IMR-90 (cell line): ENCODE measurements around the gene TPX2. TPM values are rescaled to one million over a fixed set of nuclear protein-coding genes. Genes with fewer than 3 reads are reported as not detected.

Source experiments
- ATAC-seq: fragments of 200-7000 bp; cut with Tn5 transposase; 2 replicates; pipeline ENCODE4 v1.9.1; 2020; ENCODE audit warnings: low read depth, mild to moderate bottlenecking, moderate library complexity
- BruUV-seq: library from RNA; stranded (reverse); fragments of 400-500 nt; replicated peaks from 2 replicates; lab custom pipeline; 2021; lab: Mats Ljungman, UMichigan
- CTCF ChIA-PET: fragments of 300-600 bp; formaldehyde crosslinking; extraction: SDS; loops from one replicate; lab custom pipeline; 2021; ENCODE audit warnings: antibody characterized with exemption; lab: Yijun Ruan, JAX
- POLR2A ChIA-PET: fragments of 300-600 bp; sonication (Branson Sonifier 250); formaldehyde crosslinking; loops from one replicate; lab custom pipeline; 2022; ENCODE audit warnings: antibody characterized with exemption; ENCODE audit not compliant: unreplicated experiment; lab: Charles Lee
- DNase-seq: peaks from one replicate; pipeline ENCODE4 v3.0.0; 2013
- H2AFZ ChIP-seq: replicated peaks from 2 replicates; pipeline ENCODE3; 2013; ENCODE audit warnings: low read length, mild to moderate bottlenecking; ENCODE audit not compliant: poor library complexity
- H2AK5ac ChIP-seq: 2 replicates; pipeline ENCODE4 v1.6.1; 2013; ENCODE audit warnings: low read depth, low read length, inconsistent platforms
- H2AK9ac ChIP-seq: replicated peaks from 2 replicates; pipeline ENCODE3; 2013; ENCODE audit warnings: mild to moderate bottlenecking, low read depth, low read length, moderate library complexity; ENCODE audit not compliant: poor library complexity
- H2BK120ac ChIP-seq: 2 replicates; pipeline ENCODE4 v1.6.1; 2013; ENCODE audit warnings: low read depth, low read length, inconsistent platforms
- H2BK15ac ChIP-seq: 3 replicates; pipeline ENCODE4 v1.6.1; 2013; ENCODE audit warnings: low read depth, low read length, inconsistent platforms
- H2BK20ac ChIP-seq: 2 replicates; pipeline ENCODE4 v1.6.1; 2013; ENCODE audit warnings: low read depth, mild to moderate bottlenecking, inconsistent platforms, low read length, moderate library complexity
- H2BK5ac ChIP-seq: 2 replicates; pipeline ENCODE4 v1.6.1; 2013; ENCODE audit warnings: mild to moderate bottlenecking, low read depth, low read length, inconsistent platforms; ENCODE audit not compliant: poor library complexity, severe bottlenecking
- H3K14ac ChIP-seq: replicated peaks from 2 replicates; pipeline ENCODE4 v1.6.1; 2013; ENCODE audit warnings: low read depth, low read length, inconsistent platforms
- H3K18ac ChIP-seq: 2 replicates; pipeline ENCODE4 v1.6.1; 2013; ENCODE audit warnings: low read depth, low read length, control low read depth
- H3K23ac ChIP-seq: 2 replicates; pipeline ENCODE4 v1.6.1; 2013; ENCODE audit warnings: low read depth, low read length, inconsistent platforms
- H3K27ac ChIP-seq: 2 replicates; pipeline ENCODE4 v1.5.1; 2013; ENCODE audit warnings: mild to moderate bottlenecking, control low read depth, low read length; ENCODE audit not compliant: insufficient read depth
- H3K27me3 ChIP-seq: 2 replicates; pipeline ENCODE4 v1.6.1; 2013; ENCODE audit warnings: low read length; ENCODE audit not compliant: control insufficient read depth, insufficient read depth
- H3K36me3 ChIP-seq: 2 replicates; pipeline ENCODE4 v1.6.1; 2013; ENCODE audit warnings: low read length, mixed read lengths; ENCODE audit not compliant: control insufficient read depth, insufficient read depth
- H3K4ac ChIP-seq: 2 replicates; pipeline ENCODE4 v1.6.1; 2013; ENCODE audit warnings: low read depth, low read length, inconsistent platforms
- H3K4me1 ChIP-seq: 2 replicates; pipeline ENCODE4 v1.6.1; 2013; ENCODE audit warnings: low read length, mixed read lengths; ENCODE audit not compliant: control insufficient read depth, insufficient read depth
- H3K4me2 ChIP-seq: 2 replicates; pipeline ENCODE4 v1.6.1; 2013; ENCODE audit warnings: low read depth, mild to moderate bottlenecking, control low read depth, low read length, moderate library complexity
- H3K4me3 ChIP-seq: 2 replicates; pipeline ENCODE4 v1.5.1; 2013; ENCODE audit warnings: low read depth, mild to moderate bottlenecking, control low read depth, low read length, moderate library complexity; ENCODE audit not compliant: insufficient read depth
- H3K56ac ChIP-seq: 2 replicates; pipeline ENCODE4 v1.6.1; 2013; ENCODE audit warnings: low read length, inconsistent platforms; ENCODE audit not compliant: insufficient read depth; ENCODE audit errors: extremely low read depth
- H3K79me1 ChIP-seq, 2 experiments: 2 replicates each; pipeline ENCODE4 v1.6.1; 2013; ENCODE audit warnings: low read length in 2 of 2, inconsistent platforms in 1 of 2, low read depth in 1 of 2
- H3K9ac ChIP-seq: 2 replicates; pipeline ENCODE4 v1.6.1; 2013; ENCODE audit warnings: low read depth, low read length, control low read depth
- H3K9me1 ChIP-seq: 2 replicates; pipeline ENCODE4 v1.6.1; 2013; ENCODE audit warnings: low read length, inconsistent platforms; ENCODE audit not compliant: insufficient read depth
- H3K9me3 ChIP-seq: 2 replicates; pipeline ENCODE4 v1.6.1; 2013; ENCODE audit warnings: low read length; ENCODE audit not compliant: control insufficient read depth, insufficient read depth
- H4K20me1 ChIP-seq: 2 replicates; pipeline ENCODE4 v1.6.1; 2013; ENCODE audit warnings: low read length, inconsistent platforms; ENCODE audit not compliant: insufficient read depth
- H4K5ac ChIP-seq: 2 replicates; pipeline ENCODE4 v1.6.1; 2013; ENCODE audit warnings: mild to moderate bottlenecking, low read depth, low read length, control low read depth
- H4K8ac ChIP-seq, 2 experiments: 2 replicates each; pipeline ENCODE4 v1.6.1; 2013; ENCODE audit warnings: low read depth in 2 of 2, low read length in 2 of 2, control low read depth in 1 of 2, inconsistent platforms in 1 of 2
- H4K91ac ChIP-seq: 2 replicates; pipeline ENCODE4 v1.6.1; 2013; ENCODE audit warnings: low read depth, low read length, inconsistent platforms; ENCODE audit not compliant: insufficient read depth
- MAZ ChIP-seq: IDR thresholded peaks from 2 replicates; pipeline ENCODE4 v1.6.1; 2012; ENCODE audit warnings: low read depth, mild to moderate bottlenecking, low read length, improper control_type of control experiment, moderate library complexity, borderline replicate concordance
- WGBS, 2 experiments: methylation state at CpG; one replicate each; pipeline versions ENCODE4 v1.1.5 to v1.1.7; 2013; ENCODE audit warnings: missing lambda C conversion rate in 2 of 2; ENCODE audit not compliant: insufficient read length in 1 of 2; ENCODE audit errors: extremely low coverage in 2 of 2; 5-methylcytosine and 5-hydroxymethylcytosine counted together
- dilution Hi-C: fragments of 300-500 bp; cut with HindIII; formaldehyde crosslinking; loops from one replicate; pipeline ENCODE4 v1.14.3; 2018; ENCODE audit warnings: low sequenced_read_pairs; ENCODE audit not compliant: unreplicated experiment
- in situ Hi-C: fragments of 300-500 bp; cut with MboI; formaldehyde crosslinking; loops from 3 replicates; pipeline ENCODE4 v1.14.3; 2019; ENCODE audit warnings: low sequenced_read_pairs, inconsistent platforms, mixed read lengths
- intact Hi-C: fragments of 100-400 bp; cut with micrococcal nuclease; formaldehyde crosslinking; loops from 2 replicates; pipeline ENCODE4 v1.10.0; 2022
- polyA plus RNA-seq, 3 experiments: library from polyadenylated mRNA; depleted of rRNA; stranded (reverse); fragments of >200 nt; gene quantifications; 2 replicates each; pipeline ENCODE4 v1.2.3, GENCODE V29; 2012; ENCODE audit warnings: low replicate concordance in 1 of 3
- total RNA-seq: library from RNA; depleted of rRNA; stranded (reverse); fragments of >200 nt; gene quantifications from 2 replicates; pipeline ENCODE4 v1.2.3, GENCODE V29; 2012

Gene TPX2
- total and polyA plus RNA-seq, 2 of the 4 experiments (the other 2 are of a cell fraction) = 28.5 to 72.2 TPM

DNA sequence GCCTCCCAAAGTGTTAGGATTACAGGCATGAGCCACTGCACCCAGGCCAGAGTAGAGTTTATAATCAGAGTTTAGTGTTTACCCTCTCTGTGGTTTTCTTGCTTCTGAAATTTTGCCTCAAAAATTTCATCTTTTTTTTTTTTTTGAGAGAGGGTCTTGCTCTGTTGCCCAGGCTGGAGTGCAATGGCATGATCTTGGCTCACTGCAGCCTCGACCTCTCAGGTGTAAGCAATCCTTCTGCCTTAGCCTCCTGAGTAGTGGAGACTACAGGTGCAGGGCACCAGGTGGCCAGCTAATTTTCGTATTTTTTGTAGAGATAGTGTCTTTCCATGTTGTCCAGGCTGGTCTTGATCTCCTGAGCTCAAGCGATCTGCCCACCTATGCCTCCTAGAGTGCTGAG lies 28.7 kb downstream of the TPX2 start:
- dilution Hi-C loops = no loop called here

More for the DNA sequence above, 28.7 kb downstream of the TPX2 start:
- ChIA-PET CTCF (interaction anchor here (1.6 kb wide), 1 partner anchor 10 kb away, joined by 5 read pairs; no protein-coding TSS in a partner anchor), POLR2A (no interaction called here)
- Histone ChIP-seq H3K4ac (no peak overlapping the region), H3K9ac (no peak overlapping the region), H3K56ac (no peak overlapping the region), H3K36me3 (peaks cover 1% of the 10 kb centered on the region; the same call in 1 of the 2 replicates), H3K27me3 (no peaks in the 10 kb centered on the region), H3K9me3 (peaks cover 4% of the 10 kb centered on the region), H3K14ac (peak overlapping the region; percentile 19; the same call in 1 of the 2 replicates), H4K8ac (no peak overlapping the region), H3K9me1 (no peaks in the 10 kb centered on the region), H4K91ac (no peak overlapping the region), H3K79me1 (peaks cover 48 to 53% of the 10 kb centered on the region in 2 experiments), H3K4me2 (no peak overlapping the region), H2BK120ac (no peak overlapping the region), H3K4me3 (no peak overlapping the region), H2AK5ac (peak overlapping the region; percentile 13; the same call in 1 of the 2 replicates), H3K4me1 (peaks cover 5% of the 10 kb centered on the region), H2AFZ (no peak overlapping the region), H3K18ac (no peak overlapping the region; the same call in 1 of the 2 replicates), H2BK5ac (no peak overlapping the region), H2BK15ac (no peak overlapping the region), H4K20me1 (0 out of 2 replicates have a peak, but pooled peaks cover 3% of the 10 kb centered on the region), H4K5ac (peak overlapping the region; percentile 26), H3K27ac (no peak overlapping the region), H2AK9ac (no peak overlapping the region), H3K23ac (no peak overlapping the region), H2BK20ac (no peak overlapping the region)
- intact Hi-C loops (no loop called here), in situ Hi-C loops (no loop called here)
- ATAC-seq (no peak), DNase-seq (no peak)
- no TSS peak for BruUV-seq
- no CpG with 5 or more reads among the region's 3 CpGs for WGBS, 2 experiments
- TF ChIP-seq MAZ = no peak
